GM18909 (cell line): ENCODE measurements around the gene SLC30A9.

Source experiments
- ATAC-seq: cut with Tn5 transposase; IDR thresholded peaks from one replicate; pipeline ENCODE4 v1.9.1; 2021; ENCODE audit warnings: mild to moderate bottlenecking; ENCODE audit not compliant: unreplicated experiment, poor library complexity

SLC30A9 gene

GRCh38 chr4:42132099-42132498 lies 141.8 kb downstream of the SLC30A9 start:
- ATAC-seq, result no peak

GRCh38 chr4:42133006-42133405 lies 142.7 kb downstream of the SLC30A9 start:
- no peak for ATAC-seq

GRCh38 chr4:42136371-42136770 lies 146.0 kb downstream of the SLC30A9 start:
- no peak for ATAC-seq
